K562 (cell line): ENCODE measurements around the gene ADAMTS7.
"Not testable (repeated sequence)": the region's sequence is repeated elsewhere in the genome, so short reads cannot be mapped to it uniquely, and the experiment has no call there.

Source experiments
- EP300 ChIP-seq: IDR thresholded peaks from 2 replicates; pipeline ENCODE4 v1.6.1; 2012; ENCODE audit warnings: low read length, improper control_type of control experiment
- RB1 ChIP-seq: fragments of 450-650 bp; IDR thresholded peaks from 2 replicates; pipeline ENCODE4 v1.6.1; 2017; ENCODE audit warnings: low read depth, mild to moderate bottlenecking
- ZNF217 ChIP-seq: sonication (generic); formaldehyde crosslinking; IDR thresholded peaks from 2 replicates; pipeline ENCODE4 v1.8.0; 2022; ENCODE audit warnings: mild to moderate bottlenecking, missing genetic modification reagents

GRCh38 chr15:78741674-78742073, 69.6 kb downstream of the ADAMTS7 start:
- TF ChIP-seq ZNF217 (CRISPR knock-in tag); RB1; EP300: not testable (repeated sequence)
